ENCODE results near the gene WDR59. TPM values are rescaled to one million over a fixed set of nuclear protein-coding genes. Genes with fewer than 3 reads are reported as not detected.

The WDR59 gene
- total and polyA plus RNA-seq, 2 donors (not counting 3 experiments of a cell fraction or from before 2014, with no cell fraction given) = 51.1 to 60.0 TPM

DNA sequence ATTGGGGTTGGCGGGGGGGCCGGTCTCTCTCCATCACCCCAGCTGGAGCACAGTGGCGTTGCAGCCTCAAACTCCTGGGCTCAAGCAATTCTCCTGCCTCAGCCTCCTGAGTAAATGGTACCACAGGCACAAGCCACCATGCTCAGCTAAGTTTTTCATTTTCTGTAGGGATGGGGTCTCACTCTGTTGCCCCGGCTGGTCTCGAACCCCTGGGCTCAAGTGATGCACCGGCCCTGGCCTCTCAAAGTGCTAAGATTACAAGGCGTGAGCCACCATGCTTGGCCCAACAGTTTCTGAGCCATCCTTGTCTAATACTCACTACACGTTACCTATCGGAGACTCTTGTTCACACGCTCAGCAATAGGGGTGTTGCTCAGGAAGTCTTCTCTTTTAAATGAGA is 11.6 kb downstream of the WDR59 start:
- no peaks in the 10 kb centered on the region for H3K9me3 ChIP-seq (replicated peaks; ENCODE audit: control insufficient read depth, insufficient read depth, low read length)
- H3K36me3 ChIP-seq (ENCODE audit: control insufficient read depth in 2 of 2, extremely low read depth in 1 of 2, insufficient read depth in 2 of 2, low read length in 2 of 2) = no peaks in the 10 kb centered on the region
- DNase-seq (ENCODE audit: low read depth, low spot score) = no peak
- no peak overlapping the region for H2AFZ ChIP-seq (ENCODE audit: low read depth, low read length)
- no peak overlapping the region for H3K27ac ChIP-seq (ENCODE audit: insufficient read depth, low read depth, low read length)
- dilution Hi-C loops (cut with MboI; ENCODE audit: extremely low pct_ligation_motif_present, low sequenced_read_pairs) (no loop called here), intact Hi-C loops (cut with micrococcal nuclease) (no loop called here)
- no peaks in the 10 kb centered on the region for H3K27me3 ChIP-seq (ENCODE audit: control insufficient read depth in 2 of 2, insufficient read depth in 2 of 2, low read length in 2 of 2)
- BruUV-seq (replicated peaks) = no TSS peak
- H3K79me2 ChIP-seq (ENCODE audit: control insufficient read depth, insufficient read depth, low read length) = no peaks in the 10 kb centered on the region
- no peak overlapping the region for H3K9ac ChIP-seq (replicated peaks; ENCODE audit: extremely low read depth, insufficient read depth, low read length)
- H3K9me1 ChIP-seq (replicated peaks; ENCODE audit: control insufficient read depth, extremely low read depth, insufficient read depth, low read length) = no peaks in the 10 kb centered on the region
- no peaks in the 10 kb centered on the region for H4K20me1 ChIP-seq (replicated peaks; ENCODE audit: control insufficient read depth, extremely low read depth, insufficient read depth, low read length)
- POLR2A ChIA-PET = no interaction called here
- no peak for FAIRE-seq
- no peak overlapping the region for H3K4me3 ChIP-seq (replicated peaks in 1 of 3; ENCODE audit: insufficient read depth in 1 of 3, low read depth in 1 of 3, low read length in 3 of 3)
- CTCF ChIA-PET = no interaction called here
- H3K4me1 ChIP-seq (ENCODE audit: control insufficient read depth, extremely low read depth, insufficient read depth, low read length) = no peaks in the 10 kb centered on the region
- H3K4me2 ChIP-seq (ENCODE audit: insufficient read depth, low read length) = no peak overlapping the region
- TF ChIP-seq, protein P1, sequence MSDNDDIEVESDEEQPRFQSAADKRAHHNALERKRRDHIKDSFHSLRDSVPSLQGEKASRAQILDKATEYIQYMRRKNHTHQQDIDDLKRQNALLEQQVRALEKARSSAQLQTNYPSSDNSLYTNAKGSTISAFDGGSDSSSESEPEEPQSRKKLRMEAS (IDR thresholded peaks at IDR 0.05; ENCODE audit: insufficient read depth, insufficient read length) = no peak
- TF ChIP-seq JUN (IDR thresholded peaks at IDR 0.05; ENCODE audit: borderline replicate concordance, insufficient read depth, insufficient read length, low read depth) (no peak), POLR2A (IDR thresholded peaks at IDR 0.05; ENCODE audit: low read depth, low read length) (no peak), EZH2 (IDR thresholded peaks at IDR 0.05; ENCODE audit: borderline replicate concordance, low read depth, low read length, severe bottlenecking) (no peak), POLR2AphosphoS5 (IDR thresholded peaks at IDR 0.05; ENCODE audit: insufficient read depth, low read depth, low read length) (no peak), FOS (IDR thresholded peaks at IDR 0.05; ENCODE audit: borderline replicate concordance, insufficient read depth, low read length) (no peak), MYC (IDR thresholded peaks at IDR 0.05; ENCODE audit: low read depth, low read length) (no peak), GATA2 (IDR thresholded peaks at IDR 0.05; ENCODE audit: insufficient read depth, insufficient read length, low read depth, low read length) (no peak)
- TF ChIP-seq, protein P2, sequence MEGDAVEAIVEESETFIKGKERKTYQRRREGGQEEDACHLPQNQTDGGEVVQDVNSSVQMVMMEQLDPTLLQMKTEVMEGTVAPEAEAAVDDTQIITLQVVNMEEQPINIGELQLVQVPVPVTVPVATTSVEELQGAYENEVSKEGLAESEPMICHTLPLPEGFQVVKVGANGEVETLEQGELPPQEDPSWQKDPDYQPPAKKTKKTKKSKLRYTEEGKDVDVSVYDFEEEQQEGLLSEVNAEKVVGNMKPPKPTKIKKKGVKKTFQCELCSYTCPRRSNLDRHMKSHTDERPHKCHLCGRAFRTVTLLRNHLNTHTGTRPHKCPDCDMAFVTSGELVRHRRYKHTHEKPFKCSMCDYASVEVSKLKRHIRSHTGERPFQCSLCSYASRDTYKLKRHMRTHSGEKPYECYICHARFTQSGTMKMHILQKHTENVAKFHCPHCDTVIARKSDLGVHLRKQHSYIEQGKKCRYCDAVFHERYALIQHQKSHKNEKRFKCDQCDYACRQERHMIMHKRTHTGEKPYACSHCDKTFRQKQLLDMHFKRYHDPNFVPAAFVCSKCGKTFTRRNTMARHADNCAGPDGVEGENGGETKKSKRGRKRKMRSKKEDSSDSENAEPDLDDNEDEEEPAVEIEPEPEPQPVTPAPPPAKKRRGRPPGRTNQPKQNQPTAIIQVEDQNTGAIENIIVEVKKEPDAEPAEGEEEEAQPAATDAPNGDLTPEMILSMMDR (IDR thresholded peaks at IDR 0.05; ENCODE audit: extremely low read depth in 1 of 2, insufficient read depth in 1 of 2, low read depth in 1 of 2, low read length in 2 of 2) = no peak
